GM18909 (cell line): Measurements from ENCODE around the gene TPSB2.
"Not testable (repeated sequence)": the region's sequence is repeated elsewhere in the genome, so short reads cannot be mapped to it uniquely, and the experiment has no call there.

ENCODE experiments used
- ATAC-seq: cut with Tn5 transposase; IDR thresholded peaks from one replicate; pipeline ENCODE4 v1.9.1; 2021; ENCODE audit warnings: mild to moderate bottlenecking; ENCODE audit not compliant: unreplicated experiment, poor library complexity

Gene TPSB2

DNA sequence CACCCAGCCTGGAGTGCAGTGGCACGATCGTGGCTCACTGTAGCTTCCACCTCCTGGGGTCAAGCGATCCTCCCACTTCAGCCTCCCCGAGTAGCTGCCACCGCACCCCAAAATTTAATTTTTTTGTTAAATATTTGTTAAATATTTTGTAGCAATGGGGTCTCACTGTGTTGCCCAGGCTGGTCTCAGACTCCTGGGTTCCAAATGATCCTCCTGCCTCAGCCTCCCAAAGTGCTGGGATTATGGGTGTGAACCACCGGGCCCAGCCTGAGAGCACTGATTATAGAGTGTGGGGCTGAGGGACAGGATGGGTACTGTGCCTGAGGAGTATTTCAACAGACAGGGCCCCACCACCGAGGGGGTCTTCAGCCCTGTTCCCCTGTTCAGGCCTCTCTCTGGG, 40.5 kb downstream of the TPSB2 start:
- ATAC-seq = no peak

DNA sequence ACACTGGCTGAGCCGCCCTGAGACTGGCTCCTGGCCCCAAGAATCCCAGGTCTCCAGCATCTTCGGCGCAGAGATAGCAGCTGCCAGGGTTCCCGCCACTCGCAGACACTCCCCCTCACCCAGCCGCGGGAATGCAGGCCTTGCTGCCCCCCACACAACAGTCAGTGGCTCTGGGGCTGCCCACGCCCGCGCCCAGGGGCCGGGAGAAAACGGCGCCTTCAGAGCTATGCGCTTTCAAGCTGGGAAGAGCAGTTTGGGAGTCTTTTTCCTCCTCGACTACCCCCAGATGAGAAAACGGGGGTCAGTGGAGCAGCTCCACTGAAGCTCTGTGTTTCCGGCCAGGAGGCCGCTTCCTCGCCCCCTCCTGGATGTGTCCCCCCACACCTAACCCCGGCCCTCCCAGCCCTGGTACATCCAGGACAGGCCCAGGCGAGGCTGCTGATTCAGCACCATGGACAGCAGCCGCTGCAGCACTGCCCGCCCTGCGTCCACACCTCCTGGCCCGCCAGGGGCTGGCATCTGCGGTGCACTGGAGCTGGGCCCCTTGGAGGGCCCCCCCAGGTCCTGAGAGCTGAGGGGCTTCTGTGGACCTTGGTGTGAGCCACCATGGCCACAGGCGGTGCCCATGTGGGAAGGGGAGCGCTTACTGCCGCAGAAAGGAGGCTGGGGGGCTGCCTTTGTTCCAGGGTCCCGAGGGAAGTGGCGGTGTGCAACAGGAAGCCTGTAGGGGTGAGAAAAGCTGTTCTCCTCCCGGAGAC, 41.4 kb downstream of the TPSB2 start:
- no peak for ATAC-seq

DNA sequence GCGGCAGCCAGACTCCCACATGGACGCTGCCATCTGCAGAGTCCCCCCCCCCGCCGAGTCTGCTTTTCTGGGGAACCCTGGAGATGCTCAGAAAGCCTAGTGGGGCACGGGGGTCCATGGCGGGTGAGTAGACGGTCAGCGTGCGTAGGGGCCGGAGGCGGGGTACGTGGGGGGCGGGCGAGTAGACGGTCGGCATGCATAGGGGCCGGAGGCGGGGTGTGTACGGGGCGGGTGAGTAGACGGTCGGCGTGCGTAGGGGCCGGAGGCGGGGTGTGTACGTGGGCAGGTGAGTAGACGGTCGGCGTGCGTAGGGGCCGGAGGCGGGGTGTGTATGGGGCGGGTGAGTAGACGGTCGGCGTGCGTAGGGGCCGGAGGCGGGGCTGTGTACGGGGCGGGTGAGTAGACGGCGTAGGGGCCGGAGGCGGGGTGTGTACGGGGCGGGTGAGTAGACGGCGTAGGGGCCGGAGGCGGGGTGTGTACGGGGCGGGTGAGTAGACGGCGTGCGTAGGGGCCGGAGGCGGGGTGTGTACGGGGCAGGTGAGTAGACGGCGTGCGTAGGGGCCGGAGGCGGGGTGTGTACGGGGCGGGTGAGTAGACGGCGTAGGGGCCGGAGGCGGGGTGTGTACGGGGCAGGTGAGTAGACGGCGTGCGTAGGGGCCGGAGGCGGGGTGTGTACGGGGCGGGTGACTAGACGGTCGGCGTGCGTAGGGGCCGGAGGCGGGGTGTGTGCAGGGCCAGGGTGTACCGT, 44.4 kb downstream of the TPSB2 start:
- ATAC-seq = not testable (repeated sequence)

DNA sequence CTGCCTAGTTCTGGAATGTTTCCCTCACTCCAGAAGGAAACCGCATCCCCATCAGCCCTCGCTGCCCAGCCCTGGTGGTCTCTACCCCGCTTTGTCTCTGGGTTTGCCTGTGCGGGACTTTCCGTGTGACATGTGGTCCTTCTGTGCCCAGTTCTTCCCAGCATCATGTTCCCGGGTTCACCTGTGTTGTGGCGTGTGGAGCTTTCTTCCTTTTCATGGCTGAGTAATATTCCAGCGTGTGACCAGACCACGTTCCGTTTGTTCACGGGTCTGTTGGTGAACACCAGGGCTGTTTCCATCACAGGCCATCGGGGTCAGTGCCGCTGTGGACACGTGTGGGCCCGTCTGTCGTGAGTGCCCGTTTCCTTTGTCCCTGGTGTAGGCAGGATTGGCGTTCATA, 45.0 kb downstream of the TPSB2 start:
- no peak for ATAC-seq

DNA sequence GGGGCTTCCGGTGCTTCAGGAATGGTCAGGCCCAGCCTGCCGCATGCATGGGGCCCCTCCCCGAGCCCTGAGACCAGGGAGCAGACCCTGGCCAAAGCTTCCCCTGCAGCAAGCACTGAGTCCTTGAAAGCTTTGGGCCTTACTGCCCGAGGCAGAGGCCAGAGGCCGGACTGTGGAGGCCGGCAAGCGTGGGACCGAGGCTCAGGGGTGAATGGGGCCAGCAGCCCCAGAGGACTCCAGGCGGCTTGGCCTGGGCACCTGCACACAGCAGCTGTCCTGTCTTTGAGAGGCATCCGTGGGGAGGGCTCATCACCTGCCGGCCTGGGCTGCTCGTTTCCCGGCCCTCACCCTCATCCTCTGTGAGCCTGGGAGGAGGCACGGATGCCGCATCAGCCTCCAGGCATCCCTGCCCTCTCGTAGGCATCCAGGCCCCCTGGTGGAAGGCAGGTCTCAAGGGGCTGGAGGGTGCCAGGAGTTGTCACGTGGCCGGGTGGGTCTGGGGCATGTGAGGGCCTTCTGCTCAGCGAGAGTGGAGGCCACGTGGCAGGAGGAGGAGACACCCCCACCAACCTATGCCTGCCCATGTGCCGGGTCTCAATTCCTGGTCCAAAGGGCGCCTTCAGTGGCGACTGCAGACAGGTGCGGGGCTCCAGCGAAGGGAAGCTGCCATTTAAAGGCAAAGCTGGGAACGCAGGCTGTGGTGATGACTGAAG, 45.7 kb downstream of the TPSB2 start:
- no peak for ATAC-seq

DNA sequence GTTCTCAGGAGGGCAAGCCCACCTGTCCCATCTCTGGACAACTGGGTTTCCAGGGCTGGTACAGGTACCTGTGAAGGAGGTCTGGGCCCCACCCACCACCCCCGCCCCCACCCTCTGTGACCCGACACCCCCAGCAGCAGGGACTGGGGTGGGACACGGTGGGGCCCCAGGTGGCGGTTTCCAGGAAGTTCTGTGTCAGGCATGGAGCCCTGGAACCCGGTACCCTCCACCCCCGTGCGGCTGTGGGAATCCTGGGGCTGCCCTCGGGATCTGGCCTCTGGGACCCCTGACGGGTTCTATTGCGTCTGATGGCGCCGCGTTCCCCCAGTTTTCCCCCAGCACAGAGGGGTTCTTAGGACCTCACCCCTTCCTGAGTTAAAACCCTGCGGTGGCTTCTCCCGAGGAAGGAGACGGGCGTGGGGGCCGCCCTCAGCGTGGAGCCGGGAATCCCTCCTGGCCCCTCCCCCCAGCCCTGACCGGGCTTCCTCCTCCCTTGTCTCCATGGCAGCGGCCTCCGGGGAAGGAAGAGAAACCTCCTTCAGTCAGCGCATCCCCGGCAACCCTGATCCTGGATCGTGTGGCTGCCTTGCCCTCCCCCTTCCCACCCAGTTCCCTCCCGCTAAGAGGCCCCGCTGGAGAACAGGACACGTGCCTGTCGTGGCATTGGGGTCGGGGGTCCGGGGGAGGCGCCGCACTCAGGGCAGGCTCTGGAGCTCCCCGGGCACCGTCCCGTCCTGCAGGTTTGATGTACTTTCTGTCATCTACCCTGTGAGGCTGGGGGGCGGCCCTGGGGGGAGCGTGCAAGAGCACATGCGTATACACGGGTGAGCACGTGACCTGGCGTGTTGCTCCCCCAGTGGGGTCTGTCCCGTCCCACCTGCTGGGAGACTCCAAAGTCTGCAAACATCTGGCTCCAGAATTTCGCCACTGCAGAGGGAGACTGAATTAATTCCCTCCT, 46.8 kb downstream of the TPSB2 start:
- no peak for ATAC-seq

DNA sequence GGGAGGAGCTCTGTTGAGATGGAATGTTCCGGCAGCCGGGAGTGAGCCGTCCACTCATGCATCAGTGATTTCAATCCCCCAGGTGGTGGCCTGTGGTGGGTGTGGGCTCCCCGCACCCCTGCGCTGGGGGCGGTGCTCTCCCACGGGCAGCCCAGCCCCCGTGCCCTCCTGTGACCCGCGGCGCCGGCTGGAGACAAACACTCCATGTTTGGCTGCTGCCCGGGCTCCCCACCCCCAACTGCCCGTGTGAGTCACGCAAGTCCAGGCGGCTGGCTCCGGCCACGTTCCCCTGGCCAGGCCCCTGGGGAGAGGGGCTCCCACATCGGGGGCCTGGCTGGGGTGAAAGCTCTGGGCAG, 47.7 kb downstream of the TPSB2 start:
- ATAC-seq = no peak

DNA sequence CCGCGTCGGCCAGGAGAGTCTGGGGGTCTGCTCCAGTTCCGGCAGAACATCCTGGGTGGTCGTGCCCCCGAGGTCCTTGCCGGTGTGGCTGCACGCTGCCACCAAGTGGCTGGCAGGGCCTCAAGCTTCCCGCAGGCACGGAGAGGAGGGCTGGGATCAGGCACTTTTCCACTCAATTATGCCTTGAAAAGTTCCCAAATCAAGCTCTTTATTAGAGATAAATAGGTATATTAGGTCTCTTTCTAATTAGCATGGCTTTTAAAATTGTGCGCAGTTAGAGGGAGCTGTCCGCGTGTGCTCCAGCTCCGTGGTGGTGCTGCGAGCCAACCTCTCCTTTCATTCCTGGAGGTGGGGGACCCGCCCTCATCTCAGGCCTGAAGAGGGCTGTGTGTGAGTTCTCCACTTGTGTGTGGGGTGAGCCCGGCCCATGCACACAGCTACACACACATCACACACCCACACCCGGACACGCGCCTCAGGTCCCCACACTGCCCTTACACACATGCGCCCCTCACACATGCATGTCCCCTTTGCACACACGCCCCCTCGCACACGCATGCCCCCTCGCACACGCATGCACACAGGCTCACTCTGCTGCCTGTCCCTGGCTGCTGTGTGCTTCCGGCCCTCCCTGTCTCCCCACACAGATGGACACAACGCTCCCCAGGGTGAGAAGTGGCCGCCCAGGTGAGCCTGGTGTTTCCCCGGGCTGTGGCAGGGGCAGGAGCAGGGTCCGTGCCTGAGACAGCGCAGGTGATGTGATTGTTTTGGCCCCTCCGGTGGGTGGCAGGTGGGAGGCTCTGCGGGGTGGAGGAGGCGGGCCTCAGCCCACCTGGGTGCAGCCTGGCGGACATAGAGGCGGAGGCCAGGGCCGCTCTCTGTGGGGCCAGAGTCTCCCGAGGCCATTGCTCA, 48.3 kb downstream of the TPSB2 start:
- no peak for ATAC-seq

DNA sequence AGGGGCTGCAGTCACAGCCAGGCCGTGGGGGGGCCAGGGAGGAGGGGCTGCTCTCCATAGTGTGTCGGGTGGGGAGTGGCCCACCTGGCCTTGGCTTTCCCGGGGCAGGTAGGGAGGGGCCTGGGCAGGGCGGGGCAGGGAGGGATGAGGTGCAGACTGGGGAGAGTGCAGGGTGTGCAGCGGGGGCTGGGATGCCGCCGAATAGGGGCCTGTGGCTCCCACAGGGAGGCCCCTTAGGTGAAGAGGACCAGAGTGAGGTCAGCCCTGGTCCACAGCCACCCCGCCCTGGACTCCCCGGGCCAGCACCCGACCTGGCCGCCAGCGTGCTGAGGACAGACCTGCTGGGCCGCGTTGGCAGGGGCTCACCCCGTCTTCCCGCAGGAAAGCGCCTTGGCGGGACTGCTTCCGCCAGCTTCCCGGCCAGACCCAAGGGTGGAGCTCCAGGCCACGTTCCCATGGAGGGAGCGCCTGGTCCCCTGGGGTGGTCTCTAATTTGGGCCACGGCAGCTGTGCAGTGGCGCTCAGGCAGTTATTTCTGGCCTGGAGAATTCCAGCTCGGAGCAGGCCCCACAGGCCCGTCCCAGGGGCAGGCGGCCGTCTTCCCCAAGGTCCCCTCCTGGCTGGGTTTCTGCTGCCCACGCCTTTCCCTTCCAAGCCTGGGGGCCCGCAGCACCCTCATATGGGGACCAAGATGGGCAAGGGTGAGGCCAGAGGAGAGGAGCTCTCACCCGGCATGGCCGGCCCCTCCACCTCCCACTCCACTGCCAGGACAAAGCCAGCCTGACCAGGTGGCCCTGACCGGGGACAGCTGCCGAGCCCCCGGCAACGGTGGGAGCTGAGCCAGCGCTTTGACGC, 49.2 kb downstream of the TPSB2 start:
- ATAC-seq = no peak
